Endodermal cell (in vitro differentiated cells): Measurements from ENCODE around the gene PTPRK. TPM values are rescaled to one million over a fixed set of nuclear protein-coding genes. Genes with fewer than 3 reads are reported as not detected.

Experiments used
- DNase-seq: peaks from one replicate; pipeline ENCODE4 v3.0.0-alpha.2; 2017
- H3K27ac ChIP-seq: 2 replicates; pipeline ENCODE4 v1.5.1; 2013; ENCODE audit warnings: mild to moderate bottlenecking, low read depth, low read length, moderate library complexity
- H3K27me3 ChIP-seq: 2 replicates; pipeline ENCODE4 v1.6.1; 2013; ENCODE audit warnings: mild to moderate bottlenecking, low read length, moderate library complexity; ENCODE audit not compliant: insufficient read depth, control insufficient read depth, poor library complexity, severe bottlenecking
- H3K36me3 ChIP-seq: 2 replicates; pipeline ENCODE4 v1.7.0; 2013; ENCODE audit warnings: mild to moderate bottlenecking, low read length, moderate library complexity; ENCODE audit not compliant: control insufficient read depth, insufficient read depth
- H3K4me1 ChIP-seq: one replicate; pipeline ENCODE4 v1.7.0; 2013; ENCODE audit warnings: low read length; ENCODE audit not compliant: control insufficient read depth, insufficient read depth
- H3K4me3 ChIP-seq: 2 replicates; pipeline ENCODE4 v1.5.1; 2013; ENCODE audit warnings: mild to moderate bottlenecking, low read length, moderate library complexity
- H3K9ac ChIP-seq: 2 replicates; pipeline ENCODE4 v1.6.1; 2013; ENCODE audit warnings: mild to moderate bottlenecking, low read length, moderate library complexity; ENCODE audit not compliant: poor library complexity, severe bottlenecking; ENCODE audit errors: extremely low read depth
- H3K9me3 ChIP-seq: 2 replicates; pipeline ENCODE4 v1.6.1; 2013; ENCODE audit warnings: mild to moderate bottlenecking, low read length, moderate library complexity; ENCODE audit not compliant: control insufficient read depth
- H3K27ac Mint-ChIP-seq: 2 replicates; pipeline ENCODE4 v1.8.0; 2020; ENCODE audit warnings: mixed read lengths
- H3K27me3 Mint-ChIP-seq: 2 replicates; pipeline ENCODE4 v1.8.0; 2021; ENCODE audit warnings: mild to moderate bottlenecking, mixed read lengths; ENCODE audit not compliant: insufficient read depth
- H3K36me3 Mint-ChIP-seq: 2 replicates; pipeline ENCODE4 v1.8.0; 2020; ENCODE audit warnings: low read depth, mixed read lengths
- H3K4me1 Mint-ChIP-seq: 2 replicates; pipeline ENCODE4 v1.8.0; 2020; ENCODE audit warnings: mixed read lengths
- H3K4me3 Mint-ChIP-seq: 2 replicates; pipeline ENCODE4 v1.8.0; 2020; ENCODE audit warnings: mild to moderate bottlenecking, moderate library complexity, mixed read lengths
- H3K9me3 Mint-ChIP-seq: 2 replicates; pipeline ENCODE4 v1.8.0; 2020; ENCODE audit warnings: mild to moderate bottlenecking, mixed read lengths
- WGBS, 2 experiments: methylation state at CpG; one replicate each; pipeline versions ENCODE4 v1.1.5 to v1.1.7; 2013; ENCODE audit warnings: missing lambda C conversion rate in 2 of 2, mixed read lengths in 1 of 2; ENCODE audit not compliant: insufficient coverage in 1 of 2, insufficient read length in 1 of 2; 5-methylcytosine and 5-hydroxymethylcytosine counted together
- total RNA-seq, 2 donors: library from RNA; stranded (reverse); fragmentation: NEBNext Ultra II Directional in 1 of 2; extraction: Animal tissue kit (Norgen Biotek cat#: 25700) in 1 of 2; gene quantifications; 2 replicates in 1 of 2; 3 replicates in 1 of 2; pipeline ENCODE4 v1.2.1, GENCODE V29; 2021
- TF ChIP-seq, protein P1 (sequence below): fragments of 200-600 bp; sonication (generic); conservative IDR thresholded peaks from 2 replicates; pipeline ENCODE4 v1.5.0; 2021; ENCODE audit warnings: antibody characterized with exemption, mild to moderate bottlenecking

PTPRK gene
- total RNA-seq, 2 donors from 2014 or later, result 46.4 to 57.6 TPM

DNA sequence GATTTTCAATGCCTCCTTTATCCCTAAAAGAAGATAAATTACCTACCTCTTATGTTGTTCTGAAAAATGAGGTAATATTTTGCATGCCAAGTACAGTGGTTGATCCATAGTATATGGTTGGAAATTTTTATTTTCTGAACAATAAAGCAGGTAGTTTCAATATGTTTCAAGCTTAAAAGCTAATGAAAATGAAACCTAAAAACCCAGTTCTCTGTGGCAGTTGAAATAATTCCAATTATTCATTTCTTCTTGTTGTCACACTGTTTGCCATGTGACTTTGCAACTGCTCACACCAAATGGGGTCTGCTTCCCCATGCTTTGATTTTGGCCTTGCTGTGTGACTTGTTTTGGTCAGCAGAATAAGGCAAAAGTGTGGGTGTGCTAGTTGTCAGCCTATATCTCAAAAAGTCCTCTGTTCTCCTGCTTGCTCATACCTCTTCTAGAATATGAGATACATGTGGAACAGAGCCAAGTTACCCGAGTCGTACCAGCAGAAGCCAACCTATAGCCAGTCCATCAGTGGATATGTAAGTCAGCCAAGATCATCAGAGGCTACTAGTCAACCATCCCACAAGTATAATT, 422.3 kb downstream of the PTPRK start:
- Histone ChIP-seq H3K4me3 (no peak overlapping the region), H3K9ac (no peak overlapping the region), H3K36me3 (no peaks in the 10 kb centered on the region), H3K27ac (no peak overlapping the region), H3K27me3 (no peaks in the 10 kb centered on the region), H3K4me1 (no peaks in the 10 kb centered on the region), H3K9me3 (no peaks in the 10 kb centered on the region)
- 93 to 100% methylated on average over 2 of the region's 2 CpGs for WGBS, 2 experiments
- Mint-ChIP-seq H3K4me1 (peaks cover 10% of the 10 kb centered on the region), H3K4me3 (no peak overlapping the region), H3K9me3 (no peaks in the 10 kb centered on the region), H3K36me3 (no peaks in the 10 kb centered on the region), H3K27me3 (no peaks in the 10 kb centered on the region), H3K27ac (no peak overlapping the region)
- TF ChIP-seq, protein P1, sequence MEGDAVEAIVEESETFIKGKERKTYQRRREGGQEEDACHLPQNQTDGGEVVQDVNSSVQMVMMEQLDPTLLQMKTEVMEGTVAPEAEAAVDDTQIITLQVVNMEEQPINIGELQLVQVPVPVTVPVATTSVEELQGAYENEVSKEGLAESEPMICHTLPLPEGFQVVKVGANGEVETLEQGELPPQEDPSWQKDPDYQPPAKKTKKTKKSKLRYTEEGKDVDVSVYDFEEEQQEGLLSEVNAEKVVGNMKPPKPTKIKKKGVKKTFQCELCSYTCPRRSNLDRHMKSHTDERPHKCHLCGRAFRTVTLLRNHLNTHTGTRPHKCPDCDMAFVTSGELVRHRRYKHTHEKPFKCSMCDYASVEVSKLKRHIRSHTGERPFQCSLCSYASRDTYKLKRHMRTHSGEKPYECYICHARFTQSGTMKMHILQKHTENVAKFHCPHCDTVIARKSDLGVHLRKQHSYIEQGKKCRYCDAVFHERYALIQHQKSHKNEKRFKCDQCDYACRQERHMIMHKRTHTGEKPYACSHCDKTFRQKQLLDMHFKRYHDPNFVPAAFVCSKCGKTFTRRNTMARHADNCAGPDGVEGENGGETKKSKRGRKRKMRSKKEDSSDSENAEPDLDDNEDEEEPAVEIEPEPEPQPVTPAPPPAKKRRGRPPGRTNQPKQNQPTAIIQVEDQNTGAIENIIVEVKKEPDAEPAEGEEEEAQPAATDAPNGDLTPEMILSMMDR, result no peak
- no peak for DNase-seq

DNA sequence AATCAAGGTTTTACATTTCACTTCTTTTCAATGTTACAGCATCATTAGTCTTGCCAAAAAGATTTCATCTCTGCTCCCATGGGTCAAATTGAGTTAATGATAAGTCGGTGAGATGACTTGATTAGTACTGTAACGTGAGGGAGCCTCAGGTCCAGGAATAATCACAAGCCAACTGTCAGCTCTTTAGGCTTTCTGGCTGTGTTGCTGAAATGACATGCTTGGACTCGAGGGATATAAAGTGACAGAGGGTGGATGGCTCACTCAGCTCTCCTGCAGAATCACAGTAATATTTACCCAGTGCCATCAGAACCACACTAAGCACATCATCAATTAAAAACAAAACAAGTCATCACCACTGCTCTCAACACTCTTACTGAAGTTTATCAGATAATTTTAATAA, 423.4 kb downstream of the PTPRK start:
- Histone ChIP-seq H3K4me1 (no peaks in the 10 kb centered on the region), H3K27ac (no peak overlapping the region), H3K9me3 (no peaks in the 10 kb centered on the region), H3K4me3 (no peak overlapping the region), H3K9ac (no peak overlapping the region), H3K27me3 (no peaks in the 10 kb centered on the region), H3K36me3 (no peaks in the 10 kb centered on the region)
- H3K27me3 Mint-ChIP-seq, result no peaks in the 10 kb centered on the region
- no peak overlapping the region for H3K27ac Mint-ChIP-seq
- no peaks in the 10 kb centered on the region for H3K36me3 Mint-ChIP-seq
- TF ChIP-seq, protein P1, result no peak
- no peak overlapping the region for H3K4me3 Mint-ChIP-seq
- H3K4me1 Mint-ChIP-seq, result peaks cover 10% of the 10 kb centered on the region
- DNase-seq, result no peak
- no peaks in the 10 kb centered on the region for H3K9me3 Mint-ChIP-seq
- WGBS, 2 experiments, result 91% methylated on average over 3 of the region's 3 CpGs; no CpG with 5 or more reads in 1 of the 2 experiments

DNA sequence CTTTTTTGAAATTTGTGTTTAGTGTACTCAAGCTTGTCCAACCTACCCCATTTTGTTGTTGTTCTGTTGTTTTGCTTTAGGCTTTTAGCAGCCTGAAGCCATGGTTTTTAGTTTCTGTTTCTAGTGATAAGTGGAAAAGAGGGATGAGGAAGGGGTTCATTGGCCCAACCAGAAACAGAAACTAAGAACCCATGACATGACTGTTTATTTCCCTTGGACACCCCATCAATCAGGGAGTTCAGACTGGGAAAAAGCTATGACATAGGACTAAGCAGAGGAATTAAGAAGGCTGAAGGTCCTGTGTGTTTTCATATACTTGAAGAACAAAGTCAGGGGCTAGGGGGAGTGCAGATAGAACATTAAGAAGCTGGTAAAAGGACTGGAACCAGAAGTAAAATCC, 425.0 kb downstream of the PTPRK start:
- H3K9me3 ChIP-seq, result no peaks in the 10 kb centered on the region
- Mint-ChIP-seq H3K4me1 (peaks cover 10% of the 10 kb centered on the region), H3K4me3 (no peak overlapping the region), H3K27me3 (no peaks in the 10 kb centered on the region), H3K9me3 (no peaks in the 10 kb centered on the region), H3K27ac (no peak overlapping the region), H3K36me3 (no peaks in the 10 kb centered on the region)
- no peaks in the 10 kb centered on the region for H3K4me1 ChIP-seq
- H3K27me3 ChIP-seq, result no peaks in the 10 kb centered on the region
- no peak overlapping the region for H3K27ac ChIP-seq
- TF ChIP-seq, protein P1, result no peak
- DNase-seq, result no peak
- no peak overlapping the region for H3K4me3 ChIP-seq
- H3K9ac ChIP-seq, result no peak overlapping the region
- no peaks in the 10 kb centered on the region for H3K36me3 ChIP-seq
